A673 (cell line): ENCODE measurements around the gene ORAI3. TPM values are rescaled to one million over a fixed set of nuclear protein-coding genes. Genes with fewer than 3 reads are reported as not detected.

Source experiments
- BruUV-seq: library from RNA; stranded (reverse); fragments of 400-500 nt; replicated peaks from 2 replicates; lab custom pipeline; 2021; lab: Mats Ljungman, UMichigan
- CTCF ChIA-PET: fragments of 300-600 bp; sonication (Branson Sonifier 250); formaldehyde crosslinking; loops from one replicate; lab custom pipeline; 2022; ENCODE audit warnings: antibody characterized with exemption; lab: Charles Lee
- POLR2A ChIA-PET: fragments of 300-600 bp; sonication (Branson Sonifier 250); formaldehyde crosslinking; loops from one replicate; lab custom pipeline; 2022; ENCODE audit warnings: antibody characterized with exemption; ENCODE audit not compliant: low non-redundant PET; lab: Charles Lee
- DNase-seq: peaks from one replicate; pipeline ENCODE4 v3.0.0-alpha.2; 2015; ENCODE audit warnings: low spot score
- H3K27ac ChIP-seq: fragments of 200-600 bp; sonication (generic); 2 replicates; pipeline ENCODE4 v1.5.1; 2016; ENCODE audit warnings: mixed run types, low read depth, mild to moderate bottlenecking, mixed read lengths, antibody characterized with exemption, low read length; ENCODE audit not compliant: poor library complexity, severe bottlenecking
- H3K27me3 ChIP-seq: fragments of 200-600 bp; sonication (generic); replicated peaks from 2 replicates; pipeline ENCODE4 v1.6.1; 2017; ENCODE audit warnings: mixed run types, low read depth, mild to moderate bottlenecking, mixed read lengths, antibody characterized with exemption, low read length; ENCODE audit not compliant: insufficient read depth, poor library complexity
- H3K36me3 ChIP-seq: fragments of 200-600 bp; sonication (generic); 2 replicates; pipeline ENCODE4 v1.6.1; 2016; ENCODE audit warnings: mixed run types, mild to moderate bottlenecking, mixed read lengths, antibody characterized with exemption, low read length; ENCODE audit not compliant: insufficient read depth, poor library complexity, severe bottlenecking
- H3K4me1 ChIP-seq: fragments of 200-600 bp; sonication (generic); 2 replicates; pipeline ENCODE4 v1.6.1; 2017; ENCODE audit warnings: mixed run types, mild to moderate bottlenecking, mixed read lengths, antibody characterized with exemption, low read length; ENCODE audit not compliant: insufficient read depth, poor library complexity, severe bottlenecking
- H3K4me3 ChIP-seq: fragments of 200-600 bp; sonication (generic); 2 replicates; pipeline ENCODE4 v1.5.1; 2016; ENCODE audit warnings: low read depth, mixed run types, mild to moderate bottlenecking, mixed read lengths, low read length; ENCODE audit not compliant: poor library complexity, severe bottlenecking
- H3K9me3 ChIP-seq: fragments of 200-600 bp; sonication (generic); 2 replicates; pipeline ENCODE4 v1.6.1; 2016; ENCODE audit warnings: mixed run types, low read depth, mild to moderate bottlenecking, mixed read lengths, antibody characterized with exemption, low read length; ENCODE audit not compliant: poor library complexity, severe bottlenecking
- CTCF ChIP-seq: fragments of 300-800, 200-600 bp; sonication (generic); conservative IDR thresholded peaks from 2 replicates; pipeline ENCODE4 v1.5.1; 2017; ENCODE audit warnings: low read depth, mild to moderate bottlenecking, antibody characterized with exemption, low read length, moderate library complexity, mixed read lengths
- EZH2 ChIP-seq: fragments of 200-600 bp; sonication (generic); IDR thresholded peaks from 2 replicates; pipeline ENCODE4 v1.6.1; 2017; ENCODE audit warnings: borderline replicate concordance, low read depth, mild to moderate bottlenecking, mixed read lengths, antibody characterized with exemption, low read length; ENCODE audit not compliant: poor library complexity, severe bottlenecking
- intact Hi-C: fragments of 100-400 bp; cut with micrococcal nuclease; formaldehyde crosslinking; loops from one replicate; pipeline ENCODE4 v1.10.0; 2022; ENCODE audit not compliant: unreplicated experiment
- total RNA-seq: library from RNA; stranded (reverse); gene quantifications from 2 replicates; pipeline ENCODE4 v1.2.3, GENCODE V29; 2021

ORAI3 gene
- total RNA-seq, 1 experiment from 2014 or later: 2.1 TPM

- no peaks in the 10 kb centered on the region for H3K9me3 ChIP-seq
- no peaks in the 10 kb centered on the region for H3K27me3 ChIP-seq
- DNase-seq: no peak
- POLR2A ChIA-PET: no interaction called here
- CTCF ChIA-PET: no interaction called here
- no peak overlapping the region for H3K27ac ChIP-seq
- H3K36me3 ChIP-seq: peaks cover 4% of the 10 kb centered on the region
- H3K4me3 ChIP-seq: no peak overlapping the region
- intact Hi-C loops: loop anchor here (10.0 kb wide), 3 partner anchors 144 to 914 kb away; partner anchors contain the start of gene VKORC1
- peaks cover 7% of the 10 kb centered on the region for H3K4me1 ChIP-seq
- TF ChIP-seq CTCF (no peak), EZH2 (no peak)
- BruUV-seq: no TSS peak
These were observed 1.7 kb downstream of the ORAI3 start for GRCh38 chr16:30950516-30951065.

- POLR2A ChIA-PET: no interaction called here
- Histone ChIP-seq H3K36me3 (peaks cover 4% of the 10 kb centered on the region), H3K4me1 (peaks cover 7% of the 10 kb centered on the region), H3K9me3 (no peaks in the 10 kb centered on the region), H3K27ac (no peak overlapping the region), H3K4me3 (no peak overlapping the region), H3K27me3 (no peaks in the 10 kb centered on the region)
- BruUV-seq: no TSS peak
- TF ChIP-seq EZH2 (no peak), CTCF (no peak)
- DNase-seq: no peak
- CTCF ChIA-PET: no interaction called here
- intact Hi-C loops: loop anchor here (10.0 kb wide), 3 partner anchors 144 to 914 kb away; partner anchors contain the start of gene VKORC1
These were observed 2.3 kb downstream of the ORAI3 start for GRCh38 chr16:30951193-30951592.

- Histone ChIP-seq H3K27me3 (no peaks in the 10 kb centered on the region), H3K4me3 (no peak overlapping the region), H3K9me3 (no peaks in the 10 kb centered on the region), H3K36me3 (peaks cover 4% of the 10 kb centered on the region), H3K27ac (no peak overlapping the region), H3K4me1 (peaks cover 7% of the 10 kb centered on the region)
- CTCF ChIA-PET: no interaction called here
- BruUV-seq: no TSS peak
- intact Hi-C loops: loop anchor here (2.0 to 10.0 kb wide), 4 partner anchors 143 to 913 kb away; partner anchors contain the start of genes VKORC1 and ZNF843
- no peak for DNase-seq
- POLR2A ChIA-PET: no interaction called here
- TF ChIP-seq EZH2 (no peak), CTCF (no peak)
These were observed 2.9 kb downstream of the ORAI3 start for GRCh38 chr16:30951750-30952149.
